ENCODE results near the gene ANKS3.

ANKS3 gene

DNA sequence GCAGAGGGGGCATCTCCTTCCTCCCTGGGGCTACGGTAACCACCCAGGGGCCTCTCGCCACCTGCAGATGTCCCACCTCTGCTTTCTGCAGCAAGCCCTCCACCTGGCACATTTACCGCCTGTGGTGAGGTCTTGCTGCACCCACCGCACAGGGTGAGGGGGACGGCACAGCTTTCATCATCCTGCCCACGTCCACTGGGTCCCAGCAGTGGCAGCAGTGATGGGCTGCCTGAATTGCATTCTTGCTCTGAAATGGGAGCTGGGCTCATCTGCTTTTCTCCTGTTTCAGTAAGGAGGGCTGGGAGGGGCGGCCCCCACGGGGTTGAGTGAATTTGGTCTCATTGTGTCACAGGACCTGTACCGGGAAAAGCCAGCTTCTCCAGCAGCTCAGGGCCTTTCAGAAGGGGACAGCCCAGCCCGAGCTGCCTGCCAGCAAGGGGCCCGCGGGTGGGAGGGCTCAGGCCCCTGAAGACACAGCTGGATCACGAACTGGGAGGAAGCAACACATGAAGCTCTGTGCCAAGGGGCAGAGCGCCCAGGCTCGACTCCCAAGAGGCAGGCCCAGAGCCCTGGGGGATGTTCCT lies 13.0 kb upstream of the ANKS3 start:
- Histone ChIP-seq H2AFZ (ENCODE audit: low read depth, low read length, severe bottlenecking) (no peak overlapping the region), H3K27me3 (ENCODE audit: low read length) (no peaks in the 10 kb centered on the region), H3K27ac (ENCODE audit: low read depth, low read length) (peak overlapping the region; percentile 31), H3K79me2 (ENCODE audit: insufficient read depth, low read length) (no peaks in the 10 kb centered on the region), H3K9me3 (ENCODE audit: insufficient read depth, low read length) (no peaks in the 10 kb centered on the region), H3K4me3 (ENCODE audit: insufficient read depth, low read length, poor library complexity, severe bottlenecking) (no peak overlapping the region), H3K4me2 (ENCODE audit: low read depth, low read length, poor library complexity, severe bottlenecking) (no peak overlapping the region), H3K9me2 (replicated peaks; ENCODE audit: insufficient read depth, low read length) (no peaks in the 10 kb centered on the region), H3K9ac (ENCODE audit: low read length) (peak overlapping the region; percentile 19; the same call in 1 of the 2 replicates), H3F3A (ENCODE audit: insufficient read depth) (no peaks in the 10 kb centered on the region), H3K36me3 (ENCODE audit: low read length) (no peaks in the 10 kb centered on the region), H4K20me1 (ENCODE audit: low read depth, low read length) (no peaks in the 10 kb centered on the region)
- TF ChIP-seq, protein P1, sequence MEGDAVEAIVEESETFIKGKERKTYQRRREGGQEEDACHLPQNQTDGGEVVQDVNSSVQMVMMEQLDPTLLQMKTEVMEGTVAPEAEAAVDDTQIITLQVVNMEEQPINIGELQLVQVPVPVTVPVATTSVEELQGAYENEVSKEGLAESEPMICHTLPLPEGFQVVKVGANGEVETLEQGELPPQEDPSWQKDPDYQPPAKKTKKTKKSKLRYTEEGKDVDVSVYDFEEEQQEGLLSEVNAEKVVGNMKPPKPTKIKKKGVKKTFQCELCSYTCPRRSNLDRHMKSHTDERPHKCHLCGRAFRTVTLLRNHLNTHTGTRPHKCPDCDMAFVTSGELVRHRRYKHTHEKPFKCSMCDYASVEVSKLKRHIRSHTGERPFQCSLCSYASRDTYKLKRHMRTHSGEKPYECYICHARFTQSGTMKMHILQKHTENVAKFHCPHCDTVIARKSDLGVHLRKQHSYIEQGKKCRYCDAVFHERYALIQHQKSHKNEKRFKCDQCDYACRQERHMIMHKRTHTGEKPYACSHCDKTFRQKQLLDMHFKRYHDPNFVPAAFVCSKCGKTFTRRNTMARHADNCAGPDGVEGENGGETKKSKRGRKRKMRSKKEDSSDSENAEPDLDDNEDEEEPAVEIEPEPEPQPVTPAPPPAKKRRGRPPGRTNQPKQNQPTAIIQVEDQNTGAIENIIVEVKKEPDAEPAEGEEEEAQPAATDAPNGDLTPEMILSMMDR (IDR thresholded peaks at IDR 0.05; ENCODE audit: insufficient read depth, low read length, poor library complexity, severe bottlenecking): no peak
- TF ChIP-seq EZH2phosphoT487 (conservative IDR thresholded peaks at IDR 0.05; ENCODE audit: low read length): no peak

- Histone ChIP-seq H3K4me3 (ENCODE audit: insufficient read depth, low read length, poor library complexity, severe bottlenecking) (no peak overlapping the region), H3K79me2 (ENCODE audit: insufficient read depth, low read length) (no peaks in the 10 kb centered on the region), H2AFZ (ENCODE audit: low read depth, low read length, severe bottlenecking) (no peak overlapping the region), H3K27ac (ENCODE audit: low read depth, low read length) (no peak overlapping the region), H3K9me2 (replicated peaks; ENCODE audit: insufficient read depth, low read length) (no peaks in the 10 kb centered on the region), H4K20me1 (ENCODE audit: low read depth, low read length) (no peaks in the 10 kb centered on the region), H3K36me3 (ENCODE audit: low read length) (no peaks in the 10 kb centered on the region), H3K9me3 (ENCODE audit: insufficient read depth, low read length) (no peaks in the 10 kb centered on the region), H3F3A (ENCODE audit: insufficient read depth) (no peaks in the 10 kb centered on the region), H3K4me2 (ENCODE audit: low read depth, low read length, poor library complexity, severe bottlenecking) (no peak overlapping the region), H3K9ac (ENCODE audit: low read length) (no peak overlapping the region), H3K27me3 (ENCODE audit: low read length) (no peaks in the 10 kb centered on the region)
- TF ChIP-seq EZH2phosphoT487 (conservative IDR thresholded peaks at IDR 0.05; ENCODE audit: low read length): no peak
- TF ChIP-seq, protein P1 (IDR thresholded peaks at IDR 0.05; ENCODE audit: insufficient read depth, low read length, poor library complexity, severe bottlenecking): no peak
Measured at GRCh38 chr16:4746215-4746614, 12.1 kb upstream of the ANKS3 start.

- TF ChIP-seq, protein P1 (IDR thresholded peaks at IDR 0.05; ENCODE audit: insufficient read depth, low read length, poor library complexity, severe bottlenecking): no peak
- no peak for TF ChIP-seq EZH2phosphoT487 (conservative IDR thresholded peaks at IDR 0.05; ENCODE audit: low read length)
- no peaks in the 10 kb centered on the region for H3F3A ChIP-seq (ENCODE audit: insufficient read depth)
- no peaks in the 10 kb centered on the region for H3K27me3 ChIP-seq (ENCODE audit: low read length)
- no peak overlapping the region for H3K27ac ChIP-seq (ENCODE audit: low read depth, low read length)
- no peak overlapping the region for H3K4me3 ChIP-seq (ENCODE audit: insufficient read depth, low read length, poor library complexity, severe bottlenecking)
- no peaks in the 10 kb centered on the region for H3K36me3 ChIP-seq (ENCODE audit: low read length)
- H3K9ac ChIP-seq (ENCODE audit: low read length): no peak overlapping the region
- H3K9me3 ChIP-seq (ENCODE audit: insufficient read depth, low read length): no peaks in the 10 kb centered on the region
- H3K4me2 ChIP-seq (ENCODE audit: low read depth, low read length, poor library complexity, severe bottlenecking): no peak overlapping the region
- no peak overlapping the region for H2AFZ ChIP-seq (ENCODE audit: low read depth, low read length, severe bottlenecking)
- no peaks in the 10 kb centered on the region for H4K20me1 ChIP-seq (ENCODE audit: low read depth, low read length)
- H3K9me2 ChIP-seq (replicated peaks; ENCODE audit: insufficient read depth, low read length): no peaks in the 10 kb centered on the region
- no peaks in the 10 kb centered on the region for H3K79me2 ChIP-seq (ENCODE audit: insufficient read depth, low read length)
Measured at GRCh38 chr16:4745274-4745569, 11.2 kb upstream of the ANKS3 start.

Data from SU-DHL-6 (cell line).